ENCODE measurements around the gene SLC4A2. TPM values are rescaled to one million over a fixed set of nuclear protein-coding genes. Genes with fewer than 3 reads are reported as not detected.

Gene SLC4A2
- total and polyA plus RNA-seq, 2 of the 8 experiments (the other 6 are each of a cell fraction or from before 2014, with no cell fraction given) = 72.6 to 147 TPM

DNA sequence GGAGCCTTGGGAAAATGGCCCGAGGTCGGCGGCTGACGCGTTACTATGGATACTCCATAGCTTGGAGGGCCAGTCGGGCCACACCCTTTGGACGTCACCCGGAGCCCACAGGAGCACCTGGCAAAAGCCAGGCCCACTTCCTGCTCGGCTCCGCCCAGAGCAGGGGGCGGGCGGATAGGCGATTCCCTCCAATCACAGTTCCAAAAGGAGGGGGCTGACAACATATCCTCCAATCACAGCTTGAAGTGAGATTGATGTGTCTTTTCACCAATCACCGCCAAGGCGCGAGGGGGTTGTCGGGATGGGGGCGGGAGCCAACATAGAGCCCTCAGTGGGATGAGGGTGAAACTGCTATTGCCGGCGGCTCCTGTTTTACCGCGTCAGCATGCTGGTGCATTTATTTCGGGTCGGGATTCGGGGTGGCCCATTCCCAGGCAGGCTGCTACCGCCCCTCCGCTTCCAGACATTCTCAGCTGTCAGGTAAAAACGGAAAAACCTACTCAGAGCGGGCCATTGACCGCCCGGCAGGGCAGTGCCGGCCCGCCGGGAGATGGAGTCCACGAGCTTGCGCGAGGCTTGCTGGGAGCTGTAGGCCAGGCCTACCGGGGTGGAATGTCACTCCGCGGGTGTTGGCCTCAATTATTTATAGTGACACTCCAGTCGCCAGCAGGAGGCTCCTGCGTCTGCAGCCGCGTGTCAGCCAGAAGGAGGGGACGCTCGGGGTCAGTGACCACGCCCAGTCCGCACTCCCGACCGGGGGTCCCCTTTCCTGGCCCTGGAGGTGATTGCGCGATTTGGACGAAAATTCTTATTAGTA, 31.1 kb upstream of the SLC4A2 start, which contains the start of gene ABCB8 (continued):
- TF ChIP-seq, protein P1, sequence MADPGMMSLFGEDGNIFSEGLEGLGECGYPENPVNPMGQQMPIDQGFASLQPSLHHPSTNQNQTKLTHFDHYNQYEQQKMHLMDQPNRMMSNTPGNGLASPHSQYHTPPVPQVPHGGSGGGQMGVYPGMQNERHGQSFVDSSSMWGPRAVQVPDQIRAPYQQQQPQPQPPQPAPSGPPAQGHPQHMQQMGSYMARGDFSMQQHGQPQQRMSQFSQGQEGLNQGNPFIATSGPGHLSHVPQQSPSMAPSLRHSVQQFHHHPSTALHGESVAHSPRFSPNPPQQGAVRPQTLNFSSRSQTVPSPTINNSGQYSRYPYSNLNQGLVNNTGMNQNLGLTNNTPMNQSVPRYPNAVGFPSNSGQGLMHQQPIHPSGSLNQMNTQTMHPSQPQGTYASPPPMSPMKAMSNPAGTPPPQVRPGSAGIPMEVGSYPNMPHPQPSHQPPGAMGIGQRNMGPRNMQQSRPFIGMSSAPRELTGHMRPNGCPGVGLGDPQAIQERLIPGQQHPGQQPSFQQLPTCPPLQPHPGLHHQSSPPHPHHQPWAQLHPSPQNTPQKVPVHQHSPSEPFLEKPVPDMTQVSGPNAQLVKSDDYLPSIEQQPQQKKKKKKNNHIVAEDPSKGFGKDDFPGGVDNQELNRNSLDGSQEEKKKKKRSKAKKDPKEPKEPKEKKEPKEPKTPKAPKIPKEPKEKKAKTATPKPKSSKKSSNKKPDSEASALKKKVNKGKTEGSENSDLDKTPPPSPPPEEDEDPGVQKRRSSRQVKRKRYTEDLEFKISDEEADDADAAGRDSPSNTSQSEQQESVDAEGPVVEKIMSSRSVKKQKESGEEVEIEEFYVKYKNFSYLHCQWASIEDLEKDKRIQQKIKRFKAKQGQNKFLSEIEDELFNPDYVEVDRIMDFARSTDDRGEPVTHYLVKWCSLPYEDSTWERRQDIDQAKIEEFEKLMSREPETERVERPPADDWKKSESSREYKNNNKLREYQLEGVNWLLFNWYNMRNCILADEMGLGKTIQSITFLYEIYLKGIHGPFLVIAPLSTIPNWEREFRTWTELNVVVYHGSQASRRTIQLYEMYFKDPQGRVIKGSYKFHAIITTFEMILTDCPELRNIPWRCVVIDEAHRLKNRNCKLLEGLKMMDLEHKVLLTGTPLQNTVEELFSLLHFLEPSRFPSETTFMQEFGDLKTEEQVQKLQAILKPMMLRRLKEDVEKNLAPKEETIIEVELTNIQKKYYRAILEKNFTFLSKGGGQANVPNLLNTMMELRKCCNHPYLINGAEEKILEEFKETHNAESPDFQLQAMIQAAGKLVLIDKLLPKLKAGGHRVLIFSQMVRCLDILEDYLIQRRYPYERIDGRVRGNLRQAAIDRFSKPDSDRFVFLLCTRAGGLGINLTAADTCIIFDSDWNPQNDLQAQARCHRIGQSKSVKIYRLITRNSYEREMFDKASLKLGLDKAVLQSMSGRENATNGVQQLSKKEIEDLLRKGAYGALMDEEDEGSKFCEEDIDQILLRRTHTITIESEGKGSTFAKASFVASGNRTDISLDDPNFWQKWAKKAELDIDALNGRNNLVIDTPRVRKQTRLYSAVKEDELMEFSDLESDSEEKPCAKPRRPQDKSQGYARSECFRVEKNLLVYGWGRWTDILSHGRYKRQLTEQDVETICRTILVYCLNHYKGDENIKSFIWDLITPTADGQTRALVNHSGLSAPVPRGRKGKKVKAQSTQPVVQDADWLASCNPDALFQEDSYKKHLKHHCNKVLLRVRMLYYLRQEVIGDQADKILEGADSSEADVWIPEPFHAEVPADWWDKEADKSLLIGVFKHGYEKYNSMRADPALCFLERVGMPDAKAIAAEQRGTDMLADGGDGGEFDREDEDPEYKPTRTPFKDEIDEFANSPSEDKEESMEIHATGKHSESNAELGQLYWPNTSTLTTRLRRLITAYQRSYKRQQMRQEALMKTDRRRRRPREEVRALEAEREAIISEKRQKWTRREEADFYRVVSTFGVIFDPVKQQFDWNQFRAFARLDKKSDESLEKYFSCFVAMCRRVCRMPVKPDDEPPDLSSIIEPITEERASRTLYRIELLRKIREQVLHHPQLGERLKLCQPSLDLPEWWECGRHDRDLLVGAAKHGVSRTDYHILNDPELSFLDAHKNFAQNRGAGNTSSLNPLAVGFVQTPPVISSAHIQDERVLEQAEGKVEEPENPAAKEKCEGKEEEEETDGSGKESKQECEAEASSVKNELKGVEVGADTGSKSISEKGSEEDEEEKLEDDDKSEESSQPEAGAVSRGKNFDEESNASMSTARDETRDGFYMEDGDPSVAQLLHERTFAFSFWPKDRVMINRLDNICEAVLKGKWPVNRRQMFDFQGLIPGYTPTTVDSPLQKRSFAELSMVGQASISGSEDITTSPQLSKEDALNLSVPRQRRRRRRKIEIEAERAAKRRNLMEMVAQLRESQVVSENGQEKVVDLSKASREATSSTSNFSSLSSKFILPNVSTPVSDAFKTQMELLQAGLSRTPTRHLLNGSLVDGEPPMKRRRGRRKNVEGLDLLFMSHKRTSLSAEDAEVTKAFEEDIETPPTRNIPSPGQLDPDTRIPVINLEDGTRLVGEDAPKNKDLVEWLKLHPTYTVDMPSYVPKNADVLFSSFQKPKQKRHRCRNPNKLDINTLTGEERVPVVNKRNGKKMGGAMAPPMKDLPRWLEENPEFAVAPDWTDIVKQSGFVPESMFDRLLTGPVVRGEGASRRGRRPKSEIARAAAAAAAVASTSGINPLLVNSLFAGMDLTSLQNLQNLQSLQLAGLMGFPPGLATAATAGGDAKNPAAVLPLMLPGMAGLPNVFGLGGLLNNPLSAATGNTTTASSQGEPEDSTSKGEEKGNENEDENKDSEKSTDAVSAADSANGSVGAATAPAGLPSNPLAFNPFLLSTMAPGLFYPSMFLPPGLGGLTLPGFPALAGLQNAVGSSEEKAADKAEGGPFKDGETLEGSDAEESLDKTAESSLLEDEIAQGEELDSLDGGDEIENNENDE (IDR thresholded peaks at IDR 0.05; ENCODE audit: insufficient replicate concordance, low read length) = no peak
- peak; percentile 32 for TF ChIP-seq ASH2L (IDR thresholded peaks at IDR 0.05; ENCODE audit: low read length)
- peak; percentile 10 for TF ChIP-seq SAP30 (IDR thresholded peaks at IDR 0.05; ENCODE audit: insufficient read depth, insufficient replicate concordance, low read length)
- TF ChIP-seq POLR2A (IDR thresholded peaks at IDR 0.05; ENCODE audit: control extremely low read depth in 1 of 2, low read depth in 2 of 2, low read length in 2 of 2) = no peak
- TF ChIP-seq KDM5A (IDR thresholded peaks at IDR 0.05; ENCODE audit: low read length) = peak; percentile 67; the same call in 1 of the 2 replicates
- peak; percentile 49 for TF ChIP-seq SP4 (IDR thresholded peaks at IDR 0.05; ENCODE audit: low read length)
- peak; percentile 40; the same call in 1 of the 2 replicates for TF ChIP-seq RBBP5 (IDR thresholded peaks at IDR 0.05; ENCODE audit: borderline replicate concordance, low read depth, low read length)
- peak; percentile 36; the same call in 1 of the 2 replicates for TF ChIP-seq TBP (IDR thresholded peaks at IDR 0.05; ENCODE audit: low read depth, low read length)
- no peak for TF ChIP-seq HDAC6 (IDR thresholded peaks at IDR 0.05; ENCODE audit: low read depth, low read length)
- TF ChIP-seq TEAD4 (IDR thresholded peaks at IDR 0.05; ENCODE audit: low read depth, low read length) = peak; percentile 88
- TF ChIP-seq CHD2 (IDR thresholded peaks at IDR 0.05; ENCODE audit: low read length) = peak; percentile 94

All from H1 (cell line).